GM10266 (cell line): Measurements from ENCODE around the gene SOX14.

Experiments
- DNase-seq: peaks from one replicate; pipeline ENCODE4 v3.0.0; 2012; ENCODE audit errors: extremely low spot score
- CTCF ChIP-seq: IDR thresholded peaks from 2 replicates; pipeline ENCODE4 v1.5.1; 2012; ENCODE audit warnings: mild to moderate bottlenecking, low read depth; ENCODE audit not compliant: control insufficient read depth, insufficient read depth; ENCODE audit errors: missing control alignments

SOX14 gene

DNA sequence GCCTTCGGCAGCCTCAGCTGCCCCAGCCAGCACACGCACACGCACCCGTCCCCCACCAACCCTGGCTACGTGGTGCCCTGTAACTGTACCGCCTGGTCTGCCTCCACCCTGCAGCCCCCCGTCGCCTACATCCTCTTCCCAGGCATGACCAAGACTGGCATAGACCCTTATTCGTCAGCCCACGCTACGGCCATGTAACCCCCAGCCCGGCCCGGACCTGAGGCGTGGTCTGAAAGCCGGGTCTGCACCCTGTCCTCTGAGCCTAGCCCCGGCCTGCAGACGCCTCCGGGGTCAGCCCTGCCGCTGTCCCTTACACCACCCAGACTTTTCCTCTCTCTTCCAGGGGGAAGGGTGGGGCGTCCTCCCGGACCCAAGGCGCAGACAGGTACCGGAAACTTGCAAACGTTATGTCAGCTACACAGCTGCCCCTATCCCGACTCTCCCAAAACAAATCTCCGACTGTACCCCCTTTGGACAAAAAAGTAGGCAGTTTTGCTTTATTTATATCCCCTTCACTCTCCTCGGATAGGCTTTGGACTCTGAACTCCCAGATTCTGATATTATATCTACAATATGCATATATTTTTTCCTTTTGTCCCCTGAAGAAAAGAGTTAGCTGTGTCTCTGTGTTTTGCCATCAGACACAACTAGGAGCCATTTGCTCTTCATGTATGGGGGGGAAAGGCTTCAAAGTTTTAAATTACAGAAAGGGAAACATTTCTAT is 1.4 kb downstream of the SOX14 start:
- TF ChIP-seq CTCF, result no peak
- no peak for DNase-seq

GRCh38 chr3:137766041-137766875 is 2.1 kb downstream of the SOX14 start:
- no peak for TF ChIP-seq CTCF
- DNase-seq, result no peak

- no peak for DNase-seq
- TF ChIP-seq CTCF, result no peak
Measured at GRCh38 chr3:137766876-137767537, 2.9 kb downstream of the SOX14 start.

DNA sequence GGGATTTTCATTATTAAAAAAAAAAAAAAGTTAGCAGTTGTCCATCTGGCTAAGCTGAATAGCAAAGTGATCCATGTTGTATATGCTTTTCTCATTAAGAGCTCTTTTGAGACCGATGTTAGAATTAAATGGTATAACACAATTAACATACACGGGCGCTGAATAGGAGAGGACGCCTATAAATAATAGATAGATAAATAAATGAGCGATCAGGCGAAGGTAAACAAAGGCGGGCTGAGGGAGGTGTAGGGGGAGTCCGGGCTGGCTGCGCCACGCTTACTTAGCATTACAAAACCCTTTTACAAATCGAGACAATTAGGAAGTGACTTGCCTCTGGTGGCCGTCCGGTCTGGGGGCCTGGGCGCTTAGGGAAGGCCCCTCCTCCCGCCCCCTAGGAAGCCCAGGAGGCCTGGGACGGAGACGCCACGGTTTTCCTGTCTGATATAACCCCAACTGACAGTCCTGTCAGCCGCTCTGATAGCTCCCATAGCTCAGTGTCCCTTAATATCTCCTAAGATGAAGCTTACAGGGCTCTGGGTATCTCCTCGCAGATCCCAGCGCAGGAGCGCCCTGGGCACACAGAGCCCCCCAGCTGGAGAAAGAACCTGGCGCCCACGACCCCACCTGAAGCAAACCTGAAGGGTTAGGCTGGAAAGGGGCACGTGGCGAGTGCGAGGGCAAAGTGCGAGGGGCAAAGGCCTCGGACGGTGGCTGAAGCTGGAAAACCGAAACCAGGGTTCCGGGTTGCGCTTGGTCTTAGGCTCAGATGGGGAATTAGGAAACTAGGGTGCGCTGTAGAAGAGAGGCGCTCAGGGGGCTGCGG is 3.6 kb downstream of the SOX14 start:
- TF ChIP-seq CTCF, result no peak
- no peak for DNase-seq

DNA sequence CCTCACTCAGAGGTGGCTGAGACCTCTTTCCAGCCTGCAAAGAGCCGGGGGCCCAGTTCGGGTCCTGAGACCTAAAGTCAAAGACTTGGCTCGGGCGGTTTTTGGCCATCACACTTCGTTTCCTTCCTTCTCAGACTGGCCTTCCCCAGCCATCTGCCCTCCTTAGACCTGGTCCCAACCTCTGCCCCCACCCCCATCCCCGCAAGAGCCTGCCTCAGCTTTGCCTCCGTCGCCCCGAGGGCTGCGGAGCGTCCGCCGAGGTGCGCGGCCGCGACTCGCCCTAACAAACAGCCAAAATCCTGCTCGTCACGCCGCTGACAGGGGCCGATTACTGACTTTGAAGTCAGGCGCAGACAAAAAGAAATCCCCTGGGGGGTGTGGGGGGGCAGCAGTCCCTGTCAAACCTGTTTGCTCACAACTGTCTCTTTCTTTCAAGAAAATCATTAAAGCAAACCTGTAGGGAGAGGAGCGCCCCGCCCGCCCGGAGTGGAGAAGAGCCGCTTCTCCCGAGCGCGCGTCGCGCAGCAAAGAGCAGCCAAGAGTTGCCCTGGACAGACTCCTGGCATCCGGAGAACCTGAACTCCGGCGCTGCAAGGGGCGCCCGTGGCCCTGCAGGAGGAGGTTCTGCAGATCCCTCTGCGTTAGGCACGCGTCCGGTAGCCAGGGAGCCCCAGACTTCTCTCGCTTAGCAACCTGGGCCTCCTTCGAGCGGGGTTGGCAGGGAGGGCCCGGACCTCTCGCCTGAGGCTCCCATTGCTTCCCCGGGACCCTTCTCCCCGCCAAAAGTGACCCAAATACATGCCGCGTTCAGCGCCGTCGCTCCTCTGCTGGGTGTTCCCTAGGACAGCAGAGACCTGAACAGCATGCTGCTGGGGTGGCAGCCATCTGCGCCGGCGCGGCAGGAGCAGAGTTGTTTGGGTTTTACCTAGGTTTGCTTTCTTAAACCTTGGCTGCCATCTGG is 4.5 kb downstream of the SOX14 start:
- no peak for DNase-seq
- TF ChIP-seq CTCF, result no peak
